GM19099 (cell line): ENCODE results near the gene DROSHA.

ENCODE experiments used
- POLR2A ChIP-seq: IDR thresholded peaks from 3 replicates; pipeline ENCODE4 v1.6.1; 2011; ENCODE audit warnings: low read depth; ENCODE audit not compliant: insufficient read length; ENCODE audit errors: extremely low read depth

The DROSHA gene, protein sequence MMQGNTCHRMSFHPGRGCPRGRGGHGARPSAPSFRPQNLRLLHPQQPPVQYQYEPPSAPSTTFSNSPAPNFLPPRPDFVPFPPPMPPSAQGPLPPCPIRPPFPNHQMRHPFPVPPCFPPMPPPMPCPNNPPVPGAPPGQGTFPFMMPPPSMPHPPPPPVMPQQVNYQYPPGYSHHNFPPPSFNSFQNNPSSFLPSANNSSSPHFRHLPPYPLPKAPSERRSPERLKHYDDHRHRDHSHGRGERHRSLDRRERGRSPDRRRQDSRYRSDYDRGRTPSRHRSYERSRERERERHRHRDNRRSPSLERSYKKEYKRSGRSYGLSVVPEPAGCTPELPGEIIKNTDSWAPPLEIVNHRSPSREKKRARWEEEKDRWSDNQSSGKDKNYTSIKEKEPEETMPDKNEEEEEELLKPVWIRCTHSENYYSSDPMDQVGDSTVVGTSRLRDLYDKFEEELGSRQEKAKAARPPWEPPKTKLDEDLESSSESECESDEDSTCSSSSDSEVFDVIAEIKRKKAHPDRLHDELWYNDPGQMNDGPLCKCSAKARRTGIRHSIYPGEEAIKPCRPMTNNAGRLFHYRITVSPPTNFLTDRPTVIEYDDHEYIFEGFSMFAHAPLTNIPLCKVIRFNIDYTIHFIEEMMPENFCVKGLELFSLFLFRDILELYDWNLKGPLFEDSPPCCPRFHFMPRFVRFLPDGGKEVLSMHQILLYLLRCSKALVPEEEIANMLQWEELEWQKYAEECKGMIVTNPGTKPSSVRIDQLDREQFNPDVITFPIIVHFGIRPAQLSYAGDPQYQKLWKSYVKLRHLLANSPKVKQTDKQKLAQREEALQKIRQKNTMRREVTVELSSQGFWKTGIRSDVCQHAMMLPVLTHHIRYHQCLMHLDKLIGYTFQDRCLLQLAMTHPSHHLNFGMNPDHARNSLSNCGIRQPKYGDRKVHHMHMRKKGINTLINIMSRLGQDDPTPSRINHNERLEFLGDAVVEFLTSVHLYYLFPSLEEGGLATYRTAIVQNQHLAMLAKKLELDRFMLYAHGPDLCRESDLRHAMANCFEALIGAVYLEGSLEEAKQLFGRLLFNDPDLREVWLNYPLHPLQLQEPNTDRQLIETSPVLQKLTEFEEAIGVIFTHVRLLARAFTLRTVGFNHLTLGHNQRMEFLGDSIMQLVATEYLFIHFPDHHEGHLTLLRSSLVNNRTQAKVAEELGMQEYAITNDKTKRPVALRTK (N-terminal part only)

DNA sequence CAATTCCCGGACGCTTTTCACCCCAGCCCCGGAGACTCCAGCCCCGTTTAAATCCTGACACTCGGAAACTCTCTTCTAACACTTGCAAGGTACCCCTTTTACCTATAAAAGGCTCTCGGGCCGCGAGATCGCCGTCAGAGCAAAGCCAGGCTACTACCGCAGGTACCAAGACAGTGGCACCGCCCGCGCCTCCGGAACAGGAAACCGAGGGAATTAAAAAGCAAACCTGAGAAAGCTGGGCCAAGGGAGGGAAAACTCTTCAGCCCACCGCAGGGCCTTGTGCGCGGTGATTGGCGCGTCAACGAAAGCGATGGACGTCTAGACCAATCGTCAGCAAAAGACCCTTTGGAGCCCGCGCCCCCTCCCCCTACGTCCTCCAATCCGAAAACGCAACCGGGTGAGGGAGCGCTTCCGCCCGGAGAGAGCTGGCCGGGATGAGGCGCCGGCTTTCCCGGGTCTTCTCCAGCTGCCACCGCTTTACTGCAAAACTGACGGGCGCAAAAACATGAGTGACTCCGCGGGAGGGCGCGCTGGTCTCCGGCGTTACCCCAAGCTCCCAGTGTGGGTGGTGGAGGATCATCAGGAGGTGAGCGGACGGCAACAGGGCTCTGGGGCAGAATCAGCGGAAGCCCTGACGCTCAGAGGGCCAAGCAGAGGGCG, at the start of gene DROSHA, which contains the start of gene C5orf22:
Gene DROSHA, minus strand, starts transcription at position 206 of the 660 bp plus-strand sequence. CDS start 3,034 bp downstream, outside the sequence.
Gene C5orf22, plus strand, starts transcription at position 414 of the 660 bp plus-strand sequence. Its CDS starts 92 bp downstream, at position 506.
- TF ChIP-seq POLR2A, result peak; percentile 77

DNA sequence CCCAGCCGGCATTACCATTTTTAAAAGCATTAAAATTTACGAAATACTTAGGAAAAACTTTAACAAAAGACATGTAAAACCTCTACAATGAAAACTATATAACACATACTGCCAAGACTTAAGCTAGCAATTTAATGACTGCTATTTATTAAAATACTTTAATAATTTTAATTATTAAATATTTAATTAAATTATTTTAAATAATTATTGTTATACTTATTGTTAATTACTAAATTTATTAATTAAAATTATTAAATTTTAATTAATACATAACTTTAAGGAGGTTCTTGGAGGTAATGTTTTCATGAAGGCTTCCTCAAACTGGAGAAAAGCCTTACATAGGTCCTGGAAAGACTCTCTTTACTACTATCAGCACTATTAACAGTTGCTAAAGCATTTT, 47.7 kb upstream of the DROSHA start:
- TF ChIP-seq POLR2A, result no peak

GRCh38 chr5:31577438-31577837, 45.5 kb upstream of the DROSHA start:
- TF ChIP-seq POLR2A, result no peak

- no peak for TF ChIP-seq POLR2A
These were observed 42.9 kb upstream of the DROSHA start for GRCh38 chr5:31574772-31575171.

- TF ChIP-seq POLR2A, result no peak
These were observed 41.7 kb upstream of the DROSHA start for GRCh38 chr5:31573494-31574142.

GRCh38 chr5:31569068-31569467, 37.2 kb upstream of the DROSHA start:
- TF ChIP-seq POLR2A, result no peak

- TF ChIP-seq POLR2A, result no peak
These were observed 36.5 kb upstream of the DROSHA start for GRCh38 chr5:31568302-31568835.

DNA sequence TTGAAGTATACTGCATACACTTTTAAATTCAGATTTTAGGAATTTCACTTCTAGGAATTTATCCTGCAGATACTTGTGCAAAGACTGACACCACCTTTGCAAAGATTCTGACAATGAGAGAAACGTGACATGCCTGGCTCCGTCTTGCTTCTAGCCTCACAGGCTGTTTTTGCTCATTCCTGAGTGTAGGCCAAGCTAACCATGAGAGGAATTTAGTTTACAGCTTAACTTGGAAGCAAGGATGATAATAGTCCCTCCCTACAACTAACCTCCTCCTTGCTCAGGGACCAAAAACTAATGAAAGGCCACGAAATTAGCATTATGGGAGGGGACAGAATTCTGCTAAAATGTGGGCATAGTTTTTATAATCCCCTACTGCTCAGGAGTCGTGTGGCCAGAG, 31.3 kb upstream of the DROSHA start:
- TF ChIP-seq POLR2A, result no peak

GRCh38 chr5:31561946-31562345, 30.1 kb upstream of the DROSHA start:
- no peak for TF ChIP-seq POLR2A

DNA sequence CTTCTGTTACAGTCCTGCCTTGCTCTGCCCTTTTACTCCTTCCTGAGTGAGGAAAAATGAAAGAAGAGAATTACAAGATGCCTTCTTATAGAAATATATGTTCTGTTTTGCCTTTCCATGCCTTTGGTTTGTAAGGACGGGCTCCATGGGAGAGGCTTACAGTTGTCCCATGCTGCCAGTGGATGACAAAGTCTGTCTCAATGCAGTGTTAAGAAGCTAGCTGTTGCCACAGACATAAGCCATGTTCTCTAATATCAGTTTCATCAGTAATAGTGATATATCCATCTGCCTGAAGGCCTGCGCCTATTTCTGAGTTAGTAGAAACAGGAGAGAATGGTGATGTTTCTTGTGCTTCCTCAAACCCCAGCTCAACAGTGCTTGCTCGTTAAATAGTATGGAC, 28.0 kb upstream of the DROSHA start:
- no peak for TF ChIP-seq POLR2A

DNA sequence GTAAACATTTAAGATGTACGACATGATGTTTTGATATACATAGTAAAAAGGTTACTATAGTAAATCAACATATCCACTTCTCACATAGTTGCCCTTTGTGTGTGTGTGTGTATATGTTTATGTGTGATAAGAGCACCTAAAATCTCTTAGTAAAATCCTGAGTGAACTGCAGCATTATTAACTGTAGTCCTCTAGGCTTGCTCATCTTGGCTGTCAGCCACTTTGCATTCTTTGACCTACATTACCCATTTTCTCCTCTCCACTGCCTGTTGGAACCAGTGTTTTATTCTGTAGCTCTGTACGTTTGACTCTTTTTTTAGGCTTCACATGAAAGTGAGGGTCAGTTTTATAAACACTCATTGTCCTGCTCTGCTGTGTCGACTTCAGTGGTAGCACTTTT, 24.6 kb upstream of the DROSHA start:
- TF ChIP-seq POLR2A, result no peak

DNA sequence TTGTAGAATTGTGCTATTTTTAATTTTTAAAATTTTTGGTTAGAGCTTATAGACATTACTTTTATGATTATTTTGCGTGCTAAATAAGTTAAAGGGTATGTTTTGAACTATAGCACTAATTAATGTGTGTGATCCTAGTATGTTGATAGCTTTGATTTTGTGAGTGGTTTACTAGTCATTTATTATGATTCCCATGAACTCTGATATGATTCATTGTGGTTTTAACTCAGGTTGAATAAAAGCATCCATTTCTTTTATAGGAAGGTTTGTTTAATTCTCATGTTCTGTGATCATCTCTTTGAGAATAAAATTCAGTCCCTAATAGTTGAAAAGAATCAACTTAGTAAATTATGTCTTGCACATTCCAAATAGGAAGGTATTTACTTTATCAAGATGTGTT, 22.7 kb upstream of the DROSHA start:
- no peak for TF ChIP-seq POLR2A

- no peak for TF ChIP-seq POLR2A
These were observed 22.0 kb upstream of the DROSHA start for GRCh38 chr5:31553863-31554262.

- no peak for TF ChIP-seq POLR2A
These were observed 20.0 kb upstream of the DROSHA start for GRCh38 chr5:31551878-31552277.
